SK-N-SH (cell line): ENCODE measurements around the gene SH3PXD2A. TPM values are rescaled to one million over a fixed set of nuclear protein-coding genes. Genes with fewer than 3 reads are reported as not detected.

Source experiments
- CTCF ChIA-PET: fragments of 300-600, 350-600 bp; formaldehyde crosslinking; extraction: SDS; loops from one replicate; lab custom pipeline; 2021; lab: Yijun Ruan, JAX
- POLR2A ChIA-PET: fragments of 350-600 bp; sonication (Branson Sonifier 250); formaldehyde crosslinking; extraction: SDS; loops from one replicate; lab custom pipeline; 2020; ENCODE audit warnings: antibody characterized with exemption, inconsistent platforms; lab: Yijun Ruan, JAX
- DNase-seq: peaks from one replicate; pipeline ENCODE4 v3.0.0; 2012
- H2AFZ ChIP-seq: fragments of 200-600 bp; sonication (generic); 2 replicates; pipeline ENCODE4 v1.8.1; 2016; ENCODE audit warnings: antibody characterized with exemption, mild to moderate bottlenecking, low read depth
- H3F3A ChIP-seq: fragments of 200-600 bp; sonication (generic); replicated peaks from 2 replicates; pipeline ENCODE3; 2016; ENCODE audit warnings: antibody characterized with exemption, mild to moderate bottlenecking; ENCODE audit not compliant: insufficient read depth
- H3K27ac ChIP-seq, 2 experiments: fragments of 200-500 bp in 1 of 2; fragments of 200-600 bp in 1 of 2; sonication (Bioruptor generic) in 1 of 2; sonication (generic), shearing (Covaris generic) in 1 of 2; 2 replicates each; pipeline versions ENCODE4 v1.5.1 to v1.6.1; 2014 to 2016; ENCODE audit warnings: low read depth in 2 of 2, inconsistent platforms in 1 of 2, low read length in 1 of 2, mild to moderate bottlenecking in 1 of 2, mixed read lengths in 1 of 2
- H3K27me3 ChIP-seq: fragments of 200-600 bp; sonication (generic), shearing (Covaris generic); 2 replicates; pipeline ENCODE4 v1.6.1; 2016; ENCODE audit warnings: mixed run types; ENCODE audit not compliant: insufficient read depth
- H3K36me3 ChIP-seq, 2 experiments: fragments of 200-500 bp in 1 of 2; fragments of 200-600 bp in 1 of 2; sonication (Bioruptor generic) in 1 of 2; sonication (generic) in 1 of 2; replicated peaks in 1 of 2; 2 replicates each; pipeline versions ENCODE3 to v1.5.1; 2014 to 2016; ENCODE audit warnings: low read length in 1 of 2, mild to moderate bottlenecking in 1 of 2; ENCODE audit not compliant: insufficient read depth in 2 of 2, control insufficient read depth in 1 of 2
- H3K4me1 ChIP-seq, 2 experiments: fragments of 200-500 bp in 1 of 2; fragments of 200-600 bp in 1 of 2; sonication (Bioruptor generic) in 1 of 2; sonication (generic), shearing (Covaris generic) in 1 of 2; 2 replicates each; pipeline versions ENCODE4 v1.5.1 to v1.6.1; 2014 to 2016; ENCODE audit warnings: low read depth in 1 of 2, low read length in 1 of 2, mixed run types in 1 of 2; ENCODE audit not compliant: insufficient read depth in 2 of 2, control insufficient read depth in 1 of 2
- H3K4me2 ChIP-seq: fragments of 200-600 bp; sonication (generic), shearing (Covaris generic); 2 replicates; pipeline ENCODE4 v1.6.1; 2017; ENCODE audit warnings: mixed run types
- H3K4me3 ChIP-seq, 2 experiments: fragments of 200-500 bp in 1 of 2; fragments of 200-600 bp in 1 of 2; sonication (Bioruptor generic) in 1 of 2; sonication (generic), shearing (Covaris generic) in 1 of 2; 2 replicates each; pipeline versions ENCODE4 v1.5.1 to v1.8.1; 2014 to 2016; ENCODE audit warnings: low read depth in 2 of 2, inconsistent platforms in 1 of 2, low read length in 1 of 2, mild to moderate bottlenecking in 1 of 2, mixed read lengths in 1 of 2, moderate library complexity in 1 of 2
- H3K79me2 ChIP-seq: fragments of 200-600 bp; sonication (generic); 2 replicates; pipeline ENCODE4 v1.8.1; 2017; ENCODE audit warnings: mild to moderate bottlenecking; ENCODE audit not compliant: insufficient read depth
- H3K9ac ChIP-seq: fragments of 200-600 bp; sonication (generic); 2 replicates; pipeline ENCODE4 v1.6.1; 2017; ENCODE audit warnings: mixed run types
- H3K9me2 ChIP-seq: fragments of 200-600 bp; sonication (generic); 2 replicates; pipeline ENCODE4 v1.6.1; 2017; ENCODE audit warnings: mixed run types
- H3K9me3 ChIP-seq: fragments of 200-600 bp; sonication (generic); 2 replicates; pipeline ENCODE4 v1.6.1; 2017; ENCODE audit warnings: mixed run types, mild to moderate bottlenecking, moderate library complexity
- H4K20me1 ChIP-seq: fragments of 200-600 bp; sonication (generic); 2 replicates; pipeline ENCODE4 v1.6.1; 2017; ENCODE audit warnings: mild to moderate bottlenecking, mixed run types; ENCODE audit not compliant: insufficient read depth
- ELF1 ChIP-seq: IDR thresholded peaks from 2 replicates; pipeline ENCODE4 v1.4.0; 2012
- EZH2phosphoT487 ChIP-seq: fragments of 200-600 bp; sonication (generic); IDR thresholded peaks from 2 replicates; pipeline ENCODE4 v1.6.1; 2017; ENCODE audit warnings: low read depth, mixed run types, mild to moderate bottlenecking, antibody characterized with exemption, moderate library complexity, borderline replicate concordance
- FOXJ3 ChIP-seq: sonication (generic); formaldehyde crosslinking; IDR thresholded peaks from 2 replicates; pipeline ENCODE4 v1.5.1; 2020; ENCODE audit warnings: mild to moderate bottlenecking, missing genetic modification reagents
- FOXM1 ChIP-seq: IDR thresholded peaks from 2 replicates; pipeline ENCODE4 v1.4.0; 2012; ENCODE audit warnings: low read depth, mild to moderate bottlenecking
- GABPA ChIP-seq: IDR thresholded peaks from 2 replicates; pipeline ENCODE4 v1.4.0; 2012; ENCODE audit warnings: low read depth, mild to moderate bottlenecking
- GATA2 ChIP-seq: sonication (generic); formaldehyde crosslinking; IDR thresholded peaks from 2 replicates; pipeline ENCODE4 v1.5.0; 2020; ENCODE audit warnings: mild to moderate bottlenecking, missing genetic modification reagents
- JUND ChIP-seq: IDR thresholded peaks from 2 replicates; pipeline ENCODE4 v1.4.0; 2012
- RXRA ChIP-seq: IDR thresholded peaks from 2 replicates; pipeline ENCODE4 v1.4.0; 2012; ENCODE audit warnings: low read depth, mild to moderate bottlenecking, borderline replicate concordance
- SMC3 ChIP-seq: IDR thresholded peaks from 2 replicates; pipeline ENCODE4 v1.6.1; 2012; ENCODE audit warnings: low read depth, low read length, improper control_type of control experiment
- TAF1 ChIP-seq: IDR thresholded peaks from 2 replicates; pipeline ENCODE4 v1.6.1; 2012; ENCODE audit warnings: low read depth, mild to moderate bottlenecking, low read length, moderate library complexity, borderline replicate concordance
- TCF12 ChIP-seq: IDR thresholded peaks from 2 replicates; pipeline ENCODE4 v1.4.0; 2012
- TEAD4 ChIP-seq: IDR thresholded peaks from 2 replicates; pipeline ENCODE4 v1.4.0; 2012; ENCODE audit warnings: mild to moderate bottlenecking, borderline replicate concordance; ENCODE audit not compliant: insufficient read depth
- WGBS: methylation state at CpG from one replicate; pipeline ENCODE4 v1.1.6; 2017; ENCODE audit warnings: low lambda C conversion rate; 5-methylcytosine and 5-hydroxymethylcytosine counted together
- polyA plus RNA-seq, 3 experiments: library from polyadenylated mRNA; depleted of rRNA; stranded (reverse); fragments of >200 nt; gene quantifications; 2 replicates each; pipeline ENCODE4 v1.2.3, GENCODE V29; 2012
- TF ChIP-seq, protein P1 (sequence below): IDR thresholded peaks from 2 replicates; pipeline ENCODE4 v1.6.1; 2012; ENCODE audit warnings: mild to moderate bottlenecking, low read depth, low read length, moderate library complexity
- TF ChIP-seq, protein P2 (sequence below): fragments of 150-350 bp; IDR thresholded peaks from 2 replicates; pipeline ENCODE4 v1.6.1; 2016; ENCODE audit warnings: mild to moderate bottlenecking, low read depth, low read length
- TF ChIP-seq, protein P3 (sequence below): IDR thresholded peaks from 2 replicates; pipeline ENCODE4 v1.4.0; 2012; ENCODE audit warnings: low read depth, borderline replicate concordance

SH3PXD2A gene
- polyA plus RNA-seq, 1 of the 3 experiments (the other 2 are of a cell fraction), result 2.5 TPM

DNA sequence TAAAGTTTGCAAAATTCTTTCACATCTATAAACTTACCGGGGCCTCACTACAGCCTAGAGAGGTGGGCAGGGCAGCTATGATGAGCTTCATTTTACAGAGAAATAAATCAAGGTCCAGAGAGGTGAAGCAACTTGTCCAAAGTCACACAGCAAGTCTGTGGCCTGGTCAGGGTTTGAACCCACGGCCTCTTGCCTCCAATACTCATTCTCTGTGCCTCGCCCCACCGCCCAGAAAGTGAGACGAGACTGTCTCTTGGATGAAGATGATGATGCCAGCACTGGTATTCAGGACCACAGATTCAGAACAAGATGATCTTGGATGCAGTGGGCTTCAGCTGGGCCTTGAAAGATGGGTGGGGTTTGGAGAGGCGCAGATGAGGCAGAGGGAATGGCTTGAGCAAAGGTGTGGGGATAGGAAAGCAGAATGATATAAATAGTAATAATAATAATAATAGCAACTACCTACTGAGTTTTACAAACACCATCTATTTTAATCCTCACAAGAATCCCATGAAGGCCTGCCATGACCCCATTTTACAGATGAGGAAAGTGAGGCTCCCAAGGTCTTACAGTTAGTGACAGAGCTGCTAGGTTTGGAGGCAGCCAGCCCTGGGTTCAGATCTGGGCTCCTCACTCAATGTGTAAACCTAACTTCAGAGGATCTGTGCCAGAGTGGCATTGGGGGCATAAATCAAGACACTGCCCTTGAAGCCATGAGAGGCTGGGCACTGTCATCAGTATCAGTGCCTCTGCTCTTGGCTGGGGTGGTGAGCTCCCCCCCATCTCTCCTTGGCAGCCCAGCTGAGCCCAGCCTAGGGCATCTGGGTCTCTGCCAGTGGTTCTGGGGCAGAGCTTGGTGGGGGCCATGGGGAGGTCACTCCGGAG, 291.9 kb downstream of the SH3PXD2A start:
- no peak overlapping the region for H3K27ac ChIP-seq
- no peak for TF ChIP-seq RXRA
- no peak for TF ChIP-seq TAF1
- TF ChIP-seq FOXM1, result no peak
- H3K79me2 ChIP-seq, result no peaks in the 10 kb centered on the region
- no peaks in the 10 kb centered on the region for H3K9me3 ChIP-seq
- H3F3A ChIP-seq, result no peaks in the 10 kb centered on the region
- H3K27me3 ChIP-seq, result no peaks in the 10 kb centered on the region; the same call in 1 of the 2 replicates
- no peak overlapping the region for H3K9ac ChIP-seq
- WGBS, result 76% methylated on average over 7 of the region's 7 CpGs
- no peak for DNase-seq
- no peaks in the 10 kb centered on the region for H4K20me1 ChIP-seq
- POLR2A ChIA-PET, result interaction anchor here (0.6 to 0.8 kb wide), 2 partner anchors 21 to 61 kb away, joined by 3 read pairs; no protein-coding TSS in a partner anchor
- H3K4me1 ChIP-seq, result peaks cover 0 to 16% of the 10 kb centered on the region in 2 experiments; a peak in 1 of 4 replicates
- no peaks in the 10 kb centered on the region for H3K36me3 ChIP-seq
- no peaks in the 10 kb centered on the region for H3K9me2 ChIP-seq
- H3K4me3 ChIP-seq, result no peak overlapping the region
- no peak overlapping the region for H3K4me2 ChIP-seq
- H2AFZ ChIP-seq, result no peak overlapping the region
- CTCF ChIA-PET, result interaction anchor here (0.6 to 3.3 kb wide), 30 partner anchors 8 to 728 kb away, joined by 3 to 27 read pairs (median 6); partner anchors contain the start of gene NEURL1

DNA sequence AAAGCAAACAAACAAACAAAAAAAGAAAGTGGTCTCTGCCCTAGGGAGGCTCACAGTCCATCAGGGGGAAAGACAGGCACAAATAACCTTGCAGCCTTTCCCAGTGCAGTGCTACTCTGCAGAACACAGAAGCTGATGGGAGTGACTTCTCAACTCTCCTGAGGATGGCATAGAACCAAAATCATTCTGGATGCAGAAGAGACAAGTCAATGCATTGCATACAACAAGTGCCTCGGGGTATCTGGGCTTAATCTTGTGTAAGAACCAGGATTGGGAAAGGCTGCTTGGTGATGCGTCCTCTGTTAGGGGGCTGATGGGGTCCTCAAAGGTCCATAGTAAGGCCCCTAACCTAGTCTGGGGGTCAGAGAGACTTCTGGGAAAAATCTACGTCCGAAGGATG, 293.0 kb downstream of the SH3PXD2A start:
- Histone ChIP-seq H4K20me1 (no peaks in the 10 kb centered on the region), H2AFZ (no peak overlapping the region), H3K27ac (no peak overlapping the region), H3K9me2 (no peaks in the 10 kb centered on the region), H3K4me1 (peaks cover 0 to 12% of the 10 kb centered on the region in 2 experiments; a peak in 1 of 4 replicates), H3K4me2 (no peak overlapping the region), H3K9ac (no peak overlapping the region), H3K36me3 (no peaks in the 10 kb centered on the region), H3F3A (no peaks in the 10 kb centered on the region), H3K27me3 (no peaks in the 10 kb centered on the region), H3K4me3 (no peak overlapping the region), H3K9me3 (no peaks in the 10 kb centered on the region), H3K79me2 (no peaks in the 10 kb centered on the region)
- CTCF ChIA-PET, result interaction anchor here (1.7 kb wide), 1 partner anchor 20 kb away, joined by 8 read pairs; no protein-coding TSS in a partner anchor
- TF ChIP-seq TEAD4 (no peak), GABPA (no peak), EZH2phosphoT487 (no peak), JUND (no peak), TAF1 (no peak), GATA2 (no peak), TCF12 (no peak), ELF1 (no peak), SMC3 (no peak), FOXJ3 (no peak), RXRA (no peak)
- TF ChIP-seq, protein P1, sequence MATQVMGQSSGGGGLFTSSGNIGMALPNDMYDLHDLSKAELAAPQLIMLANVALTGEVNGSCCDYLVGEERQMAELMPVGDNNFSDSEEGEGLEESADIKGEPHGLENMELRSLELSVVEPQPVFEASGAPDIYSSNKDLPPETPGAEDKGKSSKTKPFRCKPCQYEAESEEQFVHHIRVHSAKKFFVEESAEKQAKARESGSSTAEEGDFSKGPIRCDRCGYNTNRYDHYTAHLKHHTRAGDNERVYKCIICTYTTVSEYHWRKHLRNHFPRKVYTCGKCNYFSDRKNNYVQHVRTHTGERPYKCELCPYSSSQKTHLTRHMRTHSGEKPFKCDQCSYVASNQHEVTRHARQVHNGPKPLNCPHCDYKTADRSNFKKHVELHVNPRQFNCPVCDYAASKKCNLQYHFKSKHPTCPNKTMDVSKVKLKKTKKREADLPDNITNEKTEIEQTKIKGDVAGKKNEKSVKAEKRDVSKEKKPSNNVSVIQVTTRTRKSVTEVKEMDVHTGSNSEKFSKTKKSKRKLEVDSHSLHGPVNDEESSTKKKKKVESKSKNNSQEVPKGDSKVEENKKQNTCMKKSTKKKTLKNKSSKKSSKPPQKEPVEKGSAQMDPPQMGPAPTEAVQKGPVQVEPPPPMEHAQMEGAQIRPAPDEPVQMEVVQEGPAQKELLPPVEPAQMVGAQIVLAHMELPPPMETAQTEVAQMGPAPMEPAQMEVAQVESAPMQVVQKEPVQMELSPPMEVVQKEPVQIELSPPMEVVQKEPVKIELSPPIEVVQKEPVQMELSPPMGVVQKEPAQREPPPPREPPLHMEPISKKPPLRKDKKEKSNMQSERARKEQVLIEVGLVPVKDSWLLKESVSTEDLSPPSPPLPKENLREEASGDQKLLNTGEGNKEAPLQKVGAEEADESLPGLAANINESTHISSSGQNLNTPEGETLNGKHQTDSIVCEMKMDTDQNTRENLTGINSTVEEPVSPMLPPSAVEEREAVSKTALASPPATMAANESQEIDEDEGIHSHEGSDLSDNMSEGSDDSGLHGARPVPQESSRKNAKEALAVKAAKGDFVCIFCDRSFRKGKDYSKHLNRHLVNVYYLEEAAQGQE, result no peak
- TF ChIP-seq, protein P2, sequence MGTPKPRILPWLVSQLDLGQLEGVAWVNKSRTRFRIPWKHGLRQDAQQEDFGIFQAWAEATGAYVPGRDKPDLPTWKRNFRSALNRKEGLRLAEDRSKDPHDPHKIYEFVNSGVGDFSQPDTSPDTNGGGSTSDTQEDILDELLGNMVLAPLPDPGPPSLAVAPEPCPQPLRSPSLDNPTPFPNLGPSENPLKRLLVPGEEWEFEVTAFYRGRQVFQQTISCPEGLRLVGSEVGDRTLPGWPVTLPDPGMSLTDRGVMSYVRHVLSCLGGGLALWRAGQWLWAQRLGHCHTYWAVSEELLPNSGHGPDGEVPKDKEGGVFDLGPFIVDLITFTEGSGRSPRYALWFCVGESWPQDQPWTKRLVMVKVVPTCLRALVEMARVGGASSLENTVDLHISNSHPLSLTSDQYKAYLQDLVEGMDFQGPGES, result no peak
- TF ChIP-seq, protein P3, sequence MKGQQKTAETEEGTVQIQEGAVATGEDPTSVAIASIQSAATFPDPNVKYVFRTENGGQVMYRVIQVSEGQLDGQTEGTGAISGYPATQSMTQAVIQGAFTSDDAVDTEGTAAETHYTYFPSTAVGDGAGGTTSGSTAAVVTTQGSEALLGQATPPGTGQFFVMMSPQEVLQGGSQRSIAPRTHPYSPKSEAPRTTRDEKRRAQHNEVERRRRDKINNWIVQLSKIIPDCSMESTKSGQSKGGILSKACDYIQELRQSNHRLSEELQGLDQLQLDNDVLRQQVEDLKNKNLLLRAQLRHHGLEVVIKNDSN, result no peak
- 66% methylated on average over 4 of the region's 4 CpGs for WGBS
- no peak for DNase-seq
- POLR2A ChIA-PET, result no interaction called here
